SJSA1 (cell line): Measurements from ENCODE around the gene FGD6. TPM values are rescaled to one million over a fixed set of nuclear protein-coding genes. Genes with fewer than 3 reads are reported as not detected.
"Not testable (repeated sequence)": the region's sequence is repeated elsewhere in the genome, so short reads cannot be mapped to it uniquely, and the experiment has no call there.

Experiments used
- DNase-seq, 2 experiments: peaks; one replicate each; pipeline ENCODE4 v3.0.0-alpha.2; 2015 to 2020; ENCODE audit warnings: low spot score in 2 of 2, low read depth in 1 of 2
- H3K27ac ChIP-seq: fragments of 250-450 bp; sonication (Bioruptor Pico); 2 replicates; pipeline ENCODE4 v1.5.1; 2020; ENCODE audit warnings: mild to moderate bottlenecking, moderate library complexity
- H3K27me3 ChIP-seq: fragments of 250-450 bp; sonication (Bioruptor Pico); replicated peaks from 2 replicates; pipeline ENCODE4 v1.5.1; 2020; ENCODE audit warnings: mild to moderate bottlenecking, moderate library complexity
- H3K36me3 ChIP-seq: fragments of 250-450 bp; sonication (Bioruptor Pico); 2 replicates; pipeline ENCODE4 v1.5.1; 2020; ENCODE audit warnings: mild to moderate bottlenecking
- H3K4me1 ChIP-seq: fragments of 250-450 bp; sonication (Bioruptor Pico); replicated peaks from 2 replicates; pipeline ENCODE4 v1.6.1; 2021; ENCODE audit warnings: mild to moderate bottlenecking
- H3K4me3 ChIP-seq: fragments of 250-450 bp; sonication (Bioruptor Pico); 2 replicates; pipeline ENCODE4 v1.5.1; 2020; ENCODE audit warnings: mild to moderate bottlenecking
- H3K9me3 ChIP-seq: fragments of 250-450 bp; sonication (Bioruptor Pico); replicated peaks from 2 replicates; pipeline ENCODE4 v1.5.1; 2020; ENCODE audit warnings: mild to moderate bottlenecking
- total RNA-seq: library from RNA; depleted of rRNA; stranded (reverse); fragments of >200 nt; shearing (Covaris generic); gene quantifications from 2 replicates; pipeline ENCODE4 v1.2.3, GENCODE V29; 2014

FGD6 gene
- total RNA-seq, 1 experiment from 2014 or later = 8.2 TPM

GRCh38 chr12:95196875-95197569 is 20.2 kb downstream of the FGD6 start:
- not testable (repeated sequence) for H3K27ac ChIP-seq, DNase-seq, H3K27me3 ChIP-seq, H3K36me3 ChIP-seq, H3K9me3 ChIP-seq, H3K4me3 ChIP-seq
- peaks cover 35% of the 10 kb centered on the region for H3K4me1 ChIP-seq

- H3K36me3 ChIP-seq = no peaks in the 10 kb centered on the region
- H3K4me3 ChIP-seq = no peak overlapping the region
- no peaks in the 10 kb centered on the region for H3K27me3 ChIP-seq
- no peak overlapping the region for H3K27ac ChIP-seq
- H3K9me3 ChIP-seq = no peaks in the 10 kb centered on the region
- peaks cover 16% of the 10 kb centered on the region for H3K4me1 ChIP-seq
- DNase-seq = no peak
Measured at GRCh38 chr12:95195122-95195521, 22.1 kb downstream of the FGD6 start.

GRCh38 chr12:95193139-95193538 is 24.1 kb downstream of the FGD6 start:
- H3K27ac ChIP-seq = no peak overlapping the region
- no peak for DNase-seq
- 0 out of 2 replicates have a peak, but pooled peaks cover 2% of the 10 kb centered on the region for H3K36me3 ChIP-seq
- H3K4me1 ChIP-seq = 0 out of 2 replicates have a peak, but pooled peaks cover 3% of the 10 kb centered on the region
- no peak overlapping the region for H3K4me3 ChIP-seq
- no peaks in the 10 kb centered on the region for H3K9me3 ChIP-seq
- no peaks in the 10 kb centered on the region for H3K27me3 ChIP-seq

- no peak overlapping the region for H3K27ac ChIP-seq
- 0 out of 2 replicates have a peak, but pooled peaks cover 2% of the 10 kb centered on the region for H3K36me3 ChIP-seq
- 0 out of 2 replicates have a peak, but pooled peaks cover 5% of the 10 kb centered on the region for H3K4me1 ChIP-seq
- H3K27me3 ChIP-seq = no peaks in the 10 kb centered on the region
- no peak for DNase-seq
- no peaks in the 10 kb centered on the region for H3K9me3 ChIP-seq
- no peak overlapping the region for H3K4me3 ChIP-seq
Measured at GRCh38 chr12:95192271-95192670, 25.0 kb downstream of the FGD6 start.

- Histone ChIP-seq H3K27ac (no peak overlapping the region), H3K4me3 (no peak overlapping the region), H3K36me3 (0 out of 2 replicates have a peak, but pooled peaks cover 2% of the 10 kb centered on the region), H3K27me3 (no peaks in the 10 kb centered on the region), H3K4me1 (0 out of 2 replicates have a peak, but pooled peaks cover 5% of the 10 kb centered on the region), H3K9me3 (no peaks in the 10 kb centered on the region)
- DNase-seq = no peak
Measured at GRCh38 chr12:95191060-95191696, 26.1 kb downstream of the FGD6 start.

DNA sequence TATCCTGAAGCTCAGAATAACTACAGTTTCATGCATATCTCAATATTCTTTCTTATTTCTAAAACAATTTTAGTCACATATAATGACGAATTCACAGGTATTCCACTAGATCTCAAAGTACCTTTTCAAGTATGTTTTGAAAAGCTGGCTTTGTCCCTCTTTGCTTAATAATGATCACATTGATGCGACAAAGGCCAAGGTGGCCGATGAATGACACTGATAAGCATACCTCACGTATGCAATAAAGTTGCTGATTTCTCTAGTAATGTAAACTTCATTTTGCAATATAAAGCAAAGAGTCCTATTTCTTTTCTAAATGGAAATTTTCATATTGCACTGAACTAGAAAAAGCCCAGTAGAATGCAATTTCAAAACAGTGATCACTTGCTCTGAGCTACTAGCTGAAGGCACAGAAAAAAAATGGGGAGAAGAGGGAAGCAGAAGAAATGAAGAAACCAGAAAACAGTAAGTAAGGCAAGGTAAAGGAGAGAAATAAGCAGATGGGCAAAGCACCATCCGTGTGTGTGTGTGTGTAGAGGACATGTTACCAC is 29.3 kb downstream of the FGD6 start:
- H3K27me3 ChIP-seq = no peaks in the 10 kb centered on the region
- H3K9me3 ChIP-seq = no peaks in the 10 kb centered on the region
- no peak overlapping the region for H3K27ac ChIP-seq
- H3K4me1 ChIP-seq = peaks cover 19% of the 10 kb centered on the region
- H3K4me3 ChIP-seq = no peak overlapping the region
- H3K36me3 ChIP-seq = 0 out of 2 replicates have a peak, but pooled peaks cover 6% of the 10 kb centered on the region
- DNase-seq = no peak

DNA sequence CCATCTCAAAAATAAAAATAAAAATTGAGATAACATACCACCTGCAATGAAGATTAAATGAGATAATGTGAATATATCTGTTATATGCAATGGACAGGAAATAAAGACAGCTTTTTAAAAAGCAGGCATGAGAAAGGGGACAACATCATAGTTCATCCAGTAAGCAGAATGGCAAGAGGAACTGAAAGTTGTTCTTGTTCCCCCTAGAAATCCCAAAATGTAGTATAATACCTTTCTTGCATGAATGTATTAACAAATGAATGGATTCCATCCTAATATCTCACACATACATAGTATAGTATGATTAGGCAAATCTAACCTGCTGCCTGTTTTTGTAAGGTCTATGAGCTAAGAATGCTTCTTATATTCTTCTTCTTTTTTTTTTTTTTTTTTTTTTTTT is 31.4 kb downstream of the FGD6 start:
- no peak overlapping the region for H3K27ac ChIP-seq
- H3K4me3 ChIP-seq = no peak overlapping the region
- DNase-seq = no peak
- peaks cover 26% of the 10 kb centered on the region for H3K4me1 ChIP-seq
- no peaks in the 10 kb centered on the region for H3K9me3 ChIP-seq
- H3K27me3 ChIP-seq = no peaks in the 10 kb centered on the region
- 0 out of 2 replicates have a peak, but pooled peaks cover 6% of the 10 kb centered on the region for H3K36me3 ChIP-seq

GRCh38 chr12:95185072-95185471 is 32.2 kb downstream of the FGD6 start:
- Histone ChIP-seq H3K27me3 (no peaks in the 10 kb centered on the region), H3K27ac (no peak overlapping the region), H3K4me3 (no peak overlapping the region), H3K9me3 (no peaks in the 10 kb centered on the region), H3K36me3 (0 out of 2 replicates have a peak, but pooled peaks cover 6% of the 10 kb centered on the region), H3K4me1 (peaks cover 26% of the 10 kb centered on the region)
- DNase-seq = peak in 1 of 2 experiments; percentile 28

GRCh38 chr12:95184121-95184520 is 33.1 kb downstream of the FGD6 start:
- no peaks in the 10 kb centered on the region for H3K9me3 ChIP-seq
- DNase-seq = no peak
- peaks cover 26% of the 10 kb centered on the region for H3K4me1 ChIP-seq
- H3K36me3 ChIP-seq = 0 out of 2 replicates have a peak, but pooled peaks cover 6% of the 10 kb centered on the region
- H3K27ac ChIP-seq = no peak overlapping the region
- no peak overlapping the region for H3K4me3 ChIP-seq
- H3K27me3 ChIP-seq = no peaks in the 10 kb centered on the region

DNA sequence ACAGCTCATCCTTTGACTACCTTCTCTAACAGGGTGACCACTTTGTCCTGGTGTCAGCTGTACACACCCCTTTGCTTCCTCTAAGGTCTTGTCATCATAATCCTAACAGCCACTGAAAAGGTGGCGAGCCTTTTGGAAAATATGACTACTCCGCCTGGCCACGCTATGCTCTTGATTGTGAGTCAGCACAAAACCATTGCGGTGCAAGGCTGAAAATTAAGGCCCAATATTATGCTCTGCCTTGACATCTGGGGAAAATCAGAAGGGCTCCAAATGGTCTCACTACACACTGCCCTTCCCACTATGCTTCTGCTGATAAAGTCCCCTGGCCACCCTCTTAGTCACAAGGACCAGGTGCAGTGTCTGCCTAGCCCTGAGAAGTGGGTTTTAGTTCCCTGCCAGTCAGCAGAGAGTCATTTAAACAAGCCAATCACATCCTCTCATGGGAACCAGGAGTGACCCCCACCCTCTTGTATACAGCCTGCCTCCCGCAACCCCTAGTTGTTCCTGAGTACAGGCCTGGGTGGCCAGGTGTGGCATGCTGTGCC is 34.3 kb downstream of the FGD6 start:
- peak overlapping the region; percentile 62 for H3K27ac ChIP-seq
- DNase-seq = peak; percentile 56 to 65

DNA sequence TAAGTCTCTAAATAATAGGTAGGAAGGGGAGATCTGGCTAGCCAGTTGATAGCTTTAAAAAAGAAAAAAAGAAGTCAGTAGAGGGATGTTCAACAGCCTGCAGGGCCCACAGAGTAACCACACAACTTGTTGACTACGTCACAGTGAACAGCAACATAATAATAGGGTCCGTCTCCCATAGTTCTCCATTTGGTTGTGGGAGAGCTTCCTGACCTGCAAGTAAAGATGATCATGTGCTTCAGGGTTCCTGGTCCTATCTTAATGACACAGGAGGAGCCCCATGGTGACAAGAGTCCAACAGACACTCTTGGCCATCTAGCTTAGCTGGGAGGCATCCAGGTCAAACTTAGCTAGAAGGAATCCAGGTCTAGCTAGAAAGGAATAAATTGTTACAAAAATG is 36.2 kb downstream of the FGD6 start:
- Histone ChIP-seq H3K27me3 (no peaks in the 10 kb centered on the region), H3K4me1 (peaks cover 21% of the 10 kb centered on the region), H3K9me3 (no peaks in the 10 kb centered on the region), H3K36me3 (0 out of 2 replicates have a peak, but pooled peaks cover 4% of the 10 kb centered on the region), H3K4me3 (no peak overlapping the region), H3K27ac (no peak overlapping the region)
- no peak for DNase-seq

More for the DNA sequence above, 34.3 kb downstream of the FGD6 start:
- H3K36me3 ChIP-seq = 0 out of 2 replicates have a peak, but pooled peaks cover 4% of the 10 kb centered on the region
- no peaks in the 10 kb centered on the region for H3K9me3 ChIP-seq
- no peak overlapping the region for H3K4me3 ChIP-seq
- peaks cover 21% of the 10 kb centered on the region for H3K4me1 ChIP-seq
- no peaks in the 10 kb centered on the region for H3K27me3 ChIP-seq

- peaks cover 12% of the 10 kb centered on the region for H3K4me1 ChIP-seq
- H3K27ac ChIP-seq = no peak overlapping the region
- H3K9me3 ChIP-seq = no peaks in the 10 kb centered on the region
- DNase-seq = no peak
- no peaks in the 10 kb centered on the region for H3K27me3 ChIP-seq
- no peak overlapping the region for H3K4me3 ChIP-seq
- 0 out of 2 replicates have a peak, but pooled peaks cover 4% of the 10 kb centered on the region for H3K36me3 ChIP-seq
Measured at GRCh38 chr12:95179011-95179410, 38.3 kb downstream of the FGD6 start.

DNA sequence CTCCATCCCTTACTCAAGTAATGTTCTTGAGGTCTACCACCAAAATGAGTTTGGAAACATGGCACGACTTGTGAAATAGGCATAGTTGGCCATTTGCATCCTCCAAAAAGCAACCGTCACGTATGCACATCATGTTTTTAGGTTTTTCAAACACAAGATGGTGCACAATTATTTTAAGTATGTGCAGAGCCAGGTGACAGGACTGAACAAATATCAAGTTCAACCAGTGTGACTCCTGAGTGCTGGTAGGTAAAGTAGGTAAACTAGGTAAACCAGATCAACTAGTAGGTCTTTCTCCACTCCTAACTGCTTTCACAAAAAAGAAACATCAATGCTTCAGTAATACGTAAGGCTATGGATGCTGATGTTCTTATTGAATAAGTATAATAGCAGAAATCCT is 39.1 kb downstream of the FGD6 start:
- Histone ChIP-seq H3K27me3 (no peaks in the 10 kb centered on the region), H3K36me3 (0 out of 2 replicates have a peak, but pooled peaks cover 1% of the 10 kb centered on the region), H3K4me1 (peaks cover 9% of the 10 kb centered on the region), H3K27ac (no peak overlapping the region), H3K4me3 (no peak overlapping the region), H3K9me3 (no peaks in the 10 kb centered on the region)
- DNase-seq = no peak
